SK-N-SH (cell line): ENCODE results near the gene TIMM17A.

Experiments used
- FOXJ3 ChIP-seq: sonication (generic); formaldehyde crosslinking; IDR thresholded peaks from 2 replicates; pipeline ENCODE4 v1.5.1; 2020; ENCODE audit warnings: mild to moderate bottlenecking, missing genetic modification reagents
- POLR2AphosphoS5 ChIP-seq: IDR thresholded peaks from 2 replicates; pipeline ENCODE4 v1.6.1; 2012; ENCODE audit warnings: low read depth, low read length
- RCOR1 ChIP-seq: fragments of 150-350 bp; IDR thresholded peaks from 2 replicates; pipeline ENCODE4 v1.6.1; 2017; ENCODE audit warnings: antibody characterized with exemption, low read length
- SMC3 ChIP-seq: IDR thresholded peaks from 2 replicates; pipeline ENCODE4 v1.6.1; 2012; ENCODE audit warnings: low read depth, low read length, improper control_type of control experiment
- TF ChIP-seq, protein P1 (sequence below): IDR thresholded peaks from 2 replicates; pipeline ENCODE4 v1.4.0; 2012; ENCODE audit warnings: low read depth
- TF ChIP-seq, protein P2 (sequence below): fragments of 200-600 bp; sonication (generic); IDR thresholded peaks from 2 replicates; pipeline ENCODE4 v1.6.1; 2017; ENCODE audit warnings: antibody characterized with exemption, mild to moderate bottlenecking, moderate library complexity
- TF ChIP-seq, protein P3 (sequence below): IDR thresholded peaks from 2 replicates; pipeline ENCODE4 v1.6.1; 2012; ENCODE audit warnings: mild to moderate bottlenecking, low read depth, low read length, moderate library complexity

DNA sequence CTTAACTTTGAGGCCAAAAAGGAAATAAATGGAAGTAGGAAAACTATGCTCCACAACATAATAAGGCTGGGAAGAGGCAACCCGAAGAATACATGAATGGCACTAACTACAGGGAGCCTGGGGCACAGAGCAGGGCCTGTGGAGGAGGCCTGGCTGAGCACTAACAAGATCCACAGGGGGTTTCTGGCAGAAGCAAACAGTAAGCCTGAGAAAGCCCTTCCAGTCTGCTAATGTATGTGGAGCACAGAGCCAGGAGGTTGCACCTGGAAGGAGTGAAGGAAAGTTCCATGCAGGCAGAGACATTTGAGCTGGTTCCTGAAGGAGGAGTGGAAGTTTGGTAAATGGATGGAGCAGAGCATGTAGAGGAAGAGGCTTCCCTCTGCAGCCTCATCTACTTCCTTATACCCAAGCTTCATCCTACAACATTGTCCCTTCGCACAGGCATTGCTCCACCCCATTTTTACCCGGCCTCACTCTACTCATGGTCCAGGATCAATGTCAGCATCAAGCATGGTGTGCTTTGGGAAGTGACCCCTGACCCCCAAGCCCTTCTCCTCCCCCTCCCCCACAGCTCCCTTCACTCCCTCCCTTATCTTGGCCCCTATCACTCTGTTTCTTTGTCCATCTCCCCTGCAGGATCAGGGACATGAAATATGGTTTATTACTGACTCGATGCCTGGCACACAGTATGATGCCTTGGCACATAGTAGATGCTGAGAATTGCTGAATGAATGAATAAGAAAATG, 43.3 kb upstream of the TIMM17A start:
- TF ChIP-seq, protein P1, sequence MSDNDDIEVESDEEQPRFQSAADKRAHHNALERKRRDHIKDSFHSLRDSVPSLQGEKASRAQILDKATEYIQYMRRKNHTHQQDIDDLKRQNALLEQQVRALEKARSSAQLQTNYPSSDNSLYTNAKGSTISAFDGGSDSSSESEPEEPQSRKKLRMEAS = no peak
- TF ChIP-seq, protein P2, sequence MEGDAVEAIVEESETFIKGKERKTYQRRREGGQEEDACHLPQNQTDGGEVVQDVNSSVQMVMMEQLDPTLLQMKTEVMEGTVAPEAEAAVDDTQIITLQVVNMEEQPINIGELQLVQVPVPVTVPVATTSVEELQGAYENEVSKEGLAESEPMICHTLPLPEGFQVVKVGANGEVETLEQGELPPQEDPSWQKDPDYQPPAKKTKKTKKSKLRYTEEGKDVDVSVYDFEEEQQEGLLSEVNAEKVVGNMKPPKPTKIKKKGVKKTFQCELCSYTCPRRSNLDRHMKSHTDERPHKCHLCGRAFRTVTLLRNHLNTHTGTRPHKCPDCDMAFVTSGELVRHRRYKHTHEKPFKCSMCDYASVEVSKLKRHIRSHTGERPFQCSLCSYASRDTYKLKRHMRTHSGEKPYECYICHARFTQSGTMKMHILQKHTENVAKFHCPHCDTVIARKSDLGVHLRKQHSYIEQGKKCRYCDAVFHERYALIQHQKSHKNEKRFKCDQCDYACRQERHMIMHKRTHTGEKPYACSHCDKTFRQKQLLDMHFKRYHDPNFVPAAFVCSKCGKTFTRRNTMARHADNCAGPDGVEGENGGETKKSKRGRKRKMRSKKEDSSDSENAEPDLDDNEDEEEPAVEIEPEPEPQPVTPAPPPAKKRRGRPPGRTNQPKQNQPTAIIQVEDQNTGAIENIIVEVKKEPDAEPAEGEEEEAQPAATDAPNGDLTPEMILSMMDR = no peak
- TF ChIP-seq, protein P3, sequence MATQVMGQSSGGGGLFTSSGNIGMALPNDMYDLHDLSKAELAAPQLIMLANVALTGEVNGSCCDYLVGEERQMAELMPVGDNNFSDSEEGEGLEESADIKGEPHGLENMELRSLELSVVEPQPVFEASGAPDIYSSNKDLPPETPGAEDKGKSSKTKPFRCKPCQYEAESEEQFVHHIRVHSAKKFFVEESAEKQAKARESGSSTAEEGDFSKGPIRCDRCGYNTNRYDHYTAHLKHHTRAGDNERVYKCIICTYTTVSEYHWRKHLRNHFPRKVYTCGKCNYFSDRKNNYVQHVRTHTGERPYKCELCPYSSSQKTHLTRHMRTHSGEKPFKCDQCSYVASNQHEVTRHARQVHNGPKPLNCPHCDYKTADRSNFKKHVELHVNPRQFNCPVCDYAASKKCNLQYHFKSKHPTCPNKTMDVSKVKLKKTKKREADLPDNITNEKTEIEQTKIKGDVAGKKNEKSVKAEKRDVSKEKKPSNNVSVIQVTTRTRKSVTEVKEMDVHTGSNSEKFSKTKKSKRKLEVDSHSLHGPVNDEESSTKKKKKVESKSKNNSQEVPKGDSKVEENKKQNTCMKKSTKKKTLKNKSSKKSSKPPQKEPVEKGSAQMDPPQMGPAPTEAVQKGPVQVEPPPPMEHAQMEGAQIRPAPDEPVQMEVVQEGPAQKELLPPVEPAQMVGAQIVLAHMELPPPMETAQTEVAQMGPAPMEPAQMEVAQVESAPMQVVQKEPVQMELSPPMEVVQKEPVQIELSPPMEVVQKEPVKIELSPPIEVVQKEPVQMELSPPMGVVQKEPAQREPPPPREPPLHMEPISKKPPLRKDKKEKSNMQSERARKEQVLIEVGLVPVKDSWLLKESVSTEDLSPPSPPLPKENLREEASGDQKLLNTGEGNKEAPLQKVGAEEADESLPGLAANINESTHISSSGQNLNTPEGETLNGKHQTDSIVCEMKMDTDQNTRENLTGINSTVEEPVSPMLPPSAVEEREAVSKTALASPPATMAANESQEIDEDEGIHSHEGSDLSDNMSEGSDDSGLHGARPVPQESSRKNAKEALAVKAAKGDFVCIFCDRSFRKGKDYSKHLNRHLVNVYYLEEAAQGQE = no peak
- TF ChIP-seq FOXJ3 (CRISPR knock-in tag) (no peak), SMC3 (no peak), POLR2AphosphoS5 (no peak), RCOR1 (no peak)
